MCF 10A (cell line): ENCODE measurements around the gene VAMP7. TPM values are rescaled to one million over a fixed set of nuclear protein-coding genes. Genes with fewer than 3 reads are reported as not detected.
"Not testable (repeated sequence)": the region's sequence is repeated elsewhere in the genome, so short reads cannot be mapped to it uniquely, and the experiment has no call there.

Experiments
- BruUV-seq: library from RNA; stranded (reverse); fragments of 400-500 nt; replicated peaks from 2 replicates; lab custom pipeline; 2021; lab: Mats Ljungman, UMichigan
- CTCF ChIA-PET: fragments of 300-600 bp; sonication (Branson Sonifier 250); formaldehyde crosslinking; extraction: SDS; loops from one replicate; lab custom pipeline; 2021; ENCODE audit warnings: antibody characterized with exemption, inconsistent platforms; lab: Yijun Ruan, JAX
- POLR2A ChIA-PET: fragments of 300-600, 350-650 bp; sonication (Branson Sonifier 250); formaldehyde crosslinking; extraction: SDS; loops from one replicate; lab custom pipeline; 2020; ENCODE audit warnings: antibody characterized with exemption, inconsistent platforms; lab: Yijun Ruan, JAX
- DNase-seq: peaks from one replicate; pipeline ENCODE4 v3.0.0-alpha.2; 2018; ENCODE audit not compliant: unreplicated experiment
- H3K27ac Mint-ChIP-seq: one replicate; pipeline ENCODE4 v1.8.0; 2022; ENCODE audit warnings: mild to moderate bottlenecking, low read depth, mixed read lengths; ENCODE audit not compliant: unreplicated experiment
- H3K27me3 Mint-ChIP-seq: one replicate; pipeline ENCODE4 v1.8.0; 2022; ENCODE audit warnings: mixed read lengths; ENCODE audit not compliant: insufficient read depth, unreplicated experiment
- H3K36me3 Mint-ChIP-seq: one replicate; pipeline ENCODE4 v1.8.0; 2022; ENCODE audit warnings: mild to moderate bottlenecking, moderate library complexity, mixed read lengths; ENCODE audit not compliant: insufficient read depth, unreplicated experiment
- H3K4me1 Mint-ChIP-seq: one replicate; pipeline ENCODE4 v1.8.0; 2022; ENCODE audit warnings: mixed read lengths; ENCODE audit not compliant: insufficient read depth, unreplicated experiment
- H3K4me3 Mint-ChIP-seq: one replicate; pipeline ENCODE4 v1.8.0; 2022; ENCODE audit warnings: mild to moderate bottlenecking, moderate library complexity, mixed read lengths; ENCODE audit not compliant: unreplicated experiment
- H3K9me3 Mint-ChIP-seq: one replicate; pipeline ENCODE4 v1.8.0; 2022; ENCODE audit warnings: mixed read lengths; ENCODE audit not compliant: unreplicated experiment
- CTCF ChIP-seq: fragments of 200-600 bp; IDR thresholded peaks from one replicate; pipeline ENCODE4 v1.8.0; 2022; ENCODE audit warnings: antibody characterized with exemption, mild to moderate bottlenecking; ENCODE audit not compliant: unreplicated experiment
- intact Hi-C: fragments of 100-400 bp; cut with micrococcal nuclease; formaldehyde crosslinking; loops from 2 replicates; pipeline ENCODE4 v1.14.1; 2022
- total RNA-seq: library from RNA; stranded (reverse); gene quantifications from 2 replicates; pipeline ENCODE4 v1.2.3, GENCODE V29; 2022

The VAMP7 gene
- total RNA-seq, 1 experiment from 2014 or later = 44.6 TPM

DNA sequence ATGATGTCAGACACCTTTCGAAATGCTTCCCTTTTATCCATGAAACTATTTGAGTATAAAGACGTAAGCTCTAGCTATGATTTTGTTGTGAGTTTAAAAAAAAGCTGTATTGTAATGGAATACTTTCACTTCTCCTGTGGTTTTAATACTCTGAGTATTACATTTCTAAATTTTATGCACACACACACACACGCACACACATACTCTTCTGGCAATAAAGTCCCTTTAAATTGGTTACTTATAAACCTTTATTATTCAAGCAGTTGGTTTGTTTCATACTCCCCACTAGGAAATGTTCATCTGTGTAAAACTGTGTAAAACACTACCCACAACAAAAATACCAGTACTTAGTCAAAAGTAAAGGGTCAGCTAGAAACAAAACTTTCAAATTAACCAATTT is 18.2 kb downstream of the VAMP7 start:
- BruUV-seq = no TSS peak
- Mint-ChIP-seq H3K36me3 (peaks cover 32% of the 10 kb centered on the region), H3K4me3 (no peak overlapping the region), H3K27me3 (no peaks in the 10 kb centered on the region), H3K4me1 (no peaks in the 10 kb centered on the region), H3K9me3 (no peaks in the 10 kb centered on the region), H3K27ac (no peak overlapping the region)
- DNase-seq = no peak
- intact Hi-C loops = no loop called here
- CTCF ChIA-PET = no interaction called here
- no peak for TF ChIP-seq CTCF
- POLR2A ChIA-PET = no interaction called here

GRCh38 chrX:155900765-155901164 is 19.6 kb downstream of the VAMP7 start:
- Mint-ChIP-seq H3K9me3 (no peaks in the 10 kb centered on the region), H3K27ac (no peak overlapping the region), H3K36me3 (peaks cover 39% of the 10 kb centered on the region), H3K27me3 (no peaks in the 10 kb centered on the region), H3K4me3 (no peak overlapping the region), H3K4me1 (no peaks in the 10 kb centered on the region)
- POLR2A ChIA-PET = no interaction called here
- CTCF ChIA-PET = no interaction called here
- no peak for DNase-seq
- TF ChIP-seq CTCF = no peak
- no TSS peak for BruUV-seq
- intact Hi-C loops = no loop called here

DNA sequence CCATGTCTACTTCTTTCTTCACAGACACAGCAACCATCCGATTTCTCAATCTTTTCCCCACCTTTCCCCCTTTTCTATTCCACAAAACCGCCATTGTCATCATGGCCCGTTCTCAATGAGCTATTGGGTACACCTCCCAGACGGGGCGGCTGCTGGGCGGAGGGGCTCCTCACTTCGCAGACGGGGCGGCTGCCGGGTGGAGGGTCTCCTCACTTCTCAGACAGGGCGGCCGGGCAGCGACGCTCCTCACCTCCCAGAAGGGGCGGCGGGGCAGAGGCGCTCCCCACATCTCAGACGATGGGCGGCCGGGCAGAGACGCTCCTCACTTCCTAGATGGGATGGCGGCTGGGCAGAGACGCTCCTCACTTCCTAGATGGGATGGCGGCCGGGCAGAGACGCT is 26.5 kb downstream of the VAMP7 start:
- intact Hi-C loops, H3K27me3 Mint-ChIP-seq, BruUV-seq, DNase-seq, CTCF ChIA-PET, H3K4me1 Mint-ChIP-seq, POLR2A ChIA-PET, H3K27ac Mint-ChIP-seq, H3K4me3 Mint-ChIP-seq: not testable (repeated sequence)
- Mint-ChIP-seq H3K9me3 (peaks cover 15% of the 10 kb centered on the region), H3K36me3 (peaks cover 38% of the 10 kb centered on the region)

GRCh38 chrX:155923200-155923599 is 42.1 kb downstream of the VAMP7 start:
- no TSS peak for BruUV-seq
- Mint-ChIP-seq H3K36me3 (peaks cover 58% of the 10 kb centered on the region), H3K9me3 (peaks cover 15% of the 10 kb centered on the region), H3K27ac (no peak overlapping the region), H3K27me3 (no peaks in the 10 kb centered on the region), H3K4me1 (no peaks in the 10 kb centered on the region), H3K4me3 (no peak overlapping the region)
- TF ChIP-seq CTCF = no peak
- POLR2A ChIA-PET = no interaction called here
- no peak for DNase-seq
- CTCF ChIA-PET = no interaction called here
- intact Hi-C loops = no loop called here

DNA sequence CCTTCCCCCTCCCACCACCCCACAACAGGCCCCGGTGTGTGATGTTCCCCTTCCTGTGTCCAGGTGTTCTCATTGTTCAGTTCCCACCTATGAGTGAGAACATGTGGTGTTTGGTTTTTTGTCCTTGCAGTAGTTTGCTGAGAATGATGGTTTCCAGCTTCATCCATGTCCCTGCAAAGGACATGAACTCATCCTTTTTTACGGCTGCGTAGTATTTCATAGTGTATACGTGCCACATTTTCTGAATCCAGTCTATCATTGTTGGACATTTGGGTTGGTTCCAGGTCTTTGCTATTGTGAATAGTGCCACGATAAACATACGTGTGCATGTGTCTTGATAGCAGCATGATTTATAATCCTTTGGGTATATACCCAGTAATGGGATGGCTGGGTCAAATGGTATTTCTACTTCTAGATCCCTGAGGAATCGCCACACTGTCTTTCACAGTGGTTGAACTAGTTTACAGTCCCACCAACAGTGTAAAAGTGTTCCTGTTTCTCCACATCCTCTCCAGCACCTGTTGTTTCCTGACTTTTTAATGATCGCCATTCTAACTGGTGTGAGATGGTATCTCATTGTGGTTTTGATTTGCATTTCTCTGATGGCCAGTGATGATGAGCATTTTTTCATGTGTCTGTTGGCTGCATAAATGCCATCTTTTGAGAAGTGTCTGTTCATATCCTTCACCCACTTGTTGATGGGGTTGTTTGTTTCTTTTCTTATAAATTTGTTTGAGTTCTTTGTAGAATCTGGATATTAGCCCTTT is 49.9 kb downstream of the VAMP7 start:
- BruUV-seq, intact Hi-C loops, H3K4me3 Mint-ChIP-seq, H3K27ac Mint-ChIP-seq, DNase-seq, H3K4me1 Mint-ChIP-seq, POLR2A ChIA-PET, H3K27me3 Mint-ChIP-seq, CTCF ChIA-PET: not testable (repeated sequence)
- Mint-ChIP-seq H3K9me3 (peaks cover 36% of the 10 kb centered on the region), H3K36me3 (peaks cover 28% of the 10 kb centered on the region)
